PFSK-1 (cell line): ENCODE measurements around the gene DYRK1A.

ENCODE experiments used
- POLR2AphosphoS5 ChIP-seq: IDR thresholded peaks from 2 replicates; pipeline ENCODE4 v1.6.1; 2012; ENCODE audit warnings: low read depth, mild to moderate bottlenecking, control low read depth, low read length, moderate library complexity
- SIN3A ChIP-seq: IDR thresholded peaks from 2 replicates; pipeline ENCODE4 v1.6.1; 2012; ENCODE audit warnings: mild to moderate bottlenecking, low read length, moderate library complexity, borderline replicate concordance; ENCODE audit not compliant: insufficient read depth
- TF ChIP-seq, protein P1 (sequence below), 2 experiments: IDR thresholded peaks; 2 replicates each; pipeline versions ENCODE4 v1.6.1 to v1.8.0; 2011 to 2012; ENCODE audit warnings: low read depth in 2 of 2, low read length in 2 of 2, control low read depth in 1 of 2, inconsistent platforms in 1 of 2, mild to moderate bottlenecking in 1 of 2, moderate library complexity in 1 of 2; ENCODE audit not compliant: insufficient read depth in 1 of 2

DNA sequence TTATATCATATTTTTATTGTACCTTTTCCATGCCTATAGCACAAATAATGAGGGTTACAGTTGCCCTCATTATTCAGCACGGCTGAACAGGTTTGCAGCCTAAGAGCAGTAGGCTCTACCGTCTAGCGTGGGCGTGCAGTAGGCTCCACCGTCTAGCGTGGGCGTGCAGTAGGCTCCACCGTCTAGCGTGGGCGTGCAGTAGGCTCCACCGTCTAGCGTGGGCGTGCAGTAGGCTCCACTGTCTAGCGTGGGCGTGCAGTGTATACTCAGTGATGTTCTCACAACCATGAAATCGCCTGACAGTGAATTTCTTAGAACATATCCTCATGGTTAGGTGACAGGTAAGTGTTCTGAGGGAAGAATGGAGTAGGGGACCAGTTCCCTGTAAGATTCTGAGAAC, 84.9 kb downstream of the DYRK1A start:
- TF ChIP-seq, protein P1, sequence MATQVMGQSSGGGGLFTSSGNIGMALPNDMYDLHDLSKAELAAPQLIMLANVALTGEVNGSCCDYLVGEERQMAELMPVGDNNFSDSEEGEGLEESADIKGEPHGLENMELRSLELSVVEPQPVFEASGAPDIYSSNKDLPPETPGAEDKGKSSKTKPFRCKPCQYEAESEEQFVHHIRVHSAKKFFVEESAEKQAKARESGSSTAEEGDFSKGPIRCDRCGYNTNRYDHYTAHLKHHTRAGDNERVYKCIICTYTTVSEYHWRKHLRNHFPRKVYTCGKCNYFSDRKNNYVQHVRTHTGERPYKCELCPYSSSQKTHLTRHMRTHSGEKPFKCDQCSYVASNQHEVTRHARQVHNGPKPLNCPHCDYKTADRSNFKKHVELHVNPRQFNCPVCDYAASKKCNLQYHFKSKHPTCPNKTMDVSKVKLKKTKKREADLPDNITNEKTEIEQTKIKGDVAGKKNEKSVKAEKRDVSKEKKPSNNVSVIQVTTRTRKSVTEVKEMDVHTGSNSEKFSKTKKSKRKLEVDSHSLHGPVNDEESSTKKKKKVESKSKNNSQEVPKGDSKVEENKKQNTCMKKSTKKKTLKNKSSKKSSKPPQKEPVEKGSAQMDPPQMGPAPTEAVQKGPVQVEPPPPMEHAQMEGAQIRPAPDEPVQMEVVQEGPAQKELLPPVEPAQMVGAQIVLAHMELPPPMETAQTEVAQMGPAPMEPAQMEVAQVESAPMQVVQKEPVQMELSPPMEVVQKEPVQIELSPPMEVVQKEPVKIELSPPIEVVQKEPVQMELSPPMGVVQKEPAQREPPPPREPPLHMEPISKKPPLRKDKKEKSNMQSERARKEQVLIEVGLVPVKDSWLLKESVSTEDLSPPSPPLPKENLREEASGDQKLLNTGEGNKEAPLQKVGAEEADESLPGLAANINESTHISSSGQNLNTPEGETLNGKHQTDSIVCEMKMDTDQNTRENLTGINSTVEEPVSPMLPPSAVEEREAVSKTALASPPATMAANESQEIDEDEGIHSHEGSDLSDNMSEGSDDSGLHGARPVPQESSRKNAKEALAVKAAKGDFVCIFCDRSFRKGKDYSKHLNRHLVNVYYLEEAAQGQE (IDR thresholded peaks at IDR 0.05; ENCODE audit: insufficient read depth in 1 of 2, low read depth in 2 of 2, low read length in 2 of 2): no peak
- TF ChIP-seq POLR2AphosphoS5 (no peak), SIN3A (no peak)
